H1 (cell line): Measurements from ENCODE around the gene PRKACA. TPM values are rescaled to one million over a fixed set of nuclear protein-coding genes. Genes with fewer than 3 reads are reported as not detected.

Experiments used
- RFX5 ChIP-seq: IDR thresholded peaks from 2 replicates; pipeline ENCODE4 v1.6.1; 2011; ENCODE audit warnings: low read depth, low read length, improper control_type of control experiment, borderline replicate concordance
- SAP30 ChIP-seq: fragments of 300-600 bp; sonication (generic); IDR thresholded peaks from 2 replicates; pipeline ENCODE4 v1.7.1; 2012; ENCODE audit warnings: low read length, moderate library complexity, mild to moderate bottlenecking, inconsistent platforms; ENCODE audit not compliant: insufficient read depth, insufficient replicate concordance
- polyA plus RNA-seq, 7 experiments: library from polyadenylated mRNA; depleted of rRNA in 3 of 7; stranded (reverse) in 5 of 7; unstranded in 2 of 7; fragments of >200 nt in 5 of 7; fragments of 200-250 nt in 2 of 7; gene quantifications; 1 replicate in 5 of 7; 2 replicates in 1 of 7; 4 replicates in 1 of 7; pipeline versions ENCODE4 v1.2.1 to v1.2.3, GENCODE V29; 2011 to 2013; ENCODE audit warnings: missing spikeins in 2 of 7, mixed read lengths in 2 of 7
- total RNA-seq: library from RNA; stranded (reverse); fragmentation: NEBNext Ultra II Directional; extraction: Animal tissue kit (Norgen Biotek cat#: 25700); gene quantifications from 2 replicates; pipeline ENCODE4 v1.2.1, GENCODE V29; 2021

Gene PRKACA
- total and polyA plus RNA-seq, 2 of the 8 experiments (the other 6 are each of a cell fraction or from before 2014, with no cell fraction given), result 14.2 to 48.2 TPM

GRCh38 chr19:14082675-14082960 is 34.9 kb downstream of the PRKACA start (continued):
- no peak for TF ChIP-seq RFX5
- no peak for TF ChIP-seq SAP30
